ENCODE results near the gene SPTBN4.

Gene SPTBN4

GRCh38 chr19:40571005-40571318, 104.2 kb downstream of the SPTBN4 start:
- H3K4me3 ChIP-seq (ENCODE audit: low read depth, low read length), result no peak overlapping the region
- TF ChIP-seq, protein P1, sequence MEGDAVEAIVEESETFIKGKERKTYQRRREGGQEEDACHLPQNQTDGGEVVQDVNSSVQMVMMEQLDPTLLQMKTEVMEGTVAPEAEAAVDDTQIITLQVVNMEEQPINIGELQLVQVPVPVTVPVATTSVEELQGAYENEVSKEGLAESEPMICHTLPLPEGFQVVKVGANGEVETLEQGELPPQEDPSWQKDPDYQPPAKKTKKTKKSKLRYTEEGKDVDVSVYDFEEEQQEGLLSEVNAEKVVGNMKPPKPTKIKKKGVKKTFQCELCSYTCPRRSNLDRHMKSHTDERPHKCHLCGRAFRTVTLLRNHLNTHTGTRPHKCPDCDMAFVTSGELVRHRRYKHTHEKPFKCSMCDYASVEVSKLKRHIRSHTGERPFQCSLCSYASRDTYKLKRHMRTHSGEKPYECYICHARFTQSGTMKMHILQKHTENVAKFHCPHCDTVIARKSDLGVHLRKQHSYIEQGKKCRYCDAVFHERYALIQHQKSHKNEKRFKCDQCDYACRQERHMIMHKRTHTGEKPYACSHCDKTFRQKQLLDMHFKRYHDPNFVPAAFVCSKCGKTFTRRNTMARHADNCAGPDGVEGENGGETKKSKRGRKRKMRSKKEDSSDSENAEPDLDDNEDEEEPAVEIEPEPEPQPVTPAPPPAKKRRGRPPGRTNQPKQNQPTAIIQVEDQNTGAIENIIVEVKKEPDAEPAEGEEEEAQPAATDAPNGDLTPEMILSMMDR (IDR thresholded peaks at IDR 0.05; ENCODE audit: borderline replicate concordance, insufficient read depth, low read depth, low read length), result no peak

- TF ChIP-seq, protein P1 (IDR thresholded peaks at IDR 0.05; ENCODE audit: borderline replicate concordance, insufficient read depth, low read depth, low read length), result no peak
- no peak overlapping the region for H3K4me3 ChIP-seq (ENCODE audit: low read depth, low read length)
Measured at GRCh38 chr19:40571831-40572495, 105.2 kb downstream of the SPTBN4 start.

GRCh38 chr19:40575326-40575725, 108.5 kb downstream of the SPTBN4 start:
- no peak overlapping the region for H3K4me3 ChIP-seq (ENCODE audit: low read depth, low read length)
- TF ChIP-seq, protein P1 (IDR thresholded peaks at IDR 0.05; ENCODE audit: borderline replicate concordance, insufficient read depth, low read depth, low read length), result no peak

DNA sequence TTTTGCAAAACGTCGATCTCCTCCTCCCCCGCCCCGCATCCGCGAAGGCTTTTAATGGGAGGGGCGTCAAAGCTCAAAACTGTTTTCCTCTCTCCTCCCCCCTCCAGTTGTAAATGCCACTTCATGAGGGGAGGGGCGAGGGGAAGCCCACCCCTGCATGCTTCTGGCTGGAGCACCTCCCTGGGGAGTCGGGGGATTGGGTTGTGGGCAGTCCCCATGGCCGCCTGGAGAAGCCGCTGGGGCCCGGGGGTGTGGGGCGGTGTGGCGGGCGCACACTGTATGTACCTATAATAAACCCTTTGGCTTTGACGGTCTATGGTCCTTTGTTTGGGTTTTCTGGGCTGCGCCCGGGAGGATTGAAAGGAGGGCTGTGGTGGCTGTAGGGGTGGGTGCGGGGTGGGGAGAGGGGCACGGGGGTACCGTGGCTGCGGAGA, 109.4 kb downstream of the SPTBN4 start:
- H3K4me3 ChIP-seq (ENCODE audit: low read depth, low read length), result peak overlapping the region; percentile 85
- TF ChIP-seq, protein P1 (IDR thresholded peaks at IDR 0.05; ENCODE audit: borderline replicate concordance, insufficient read depth, low read depth, low read length), result no peak

- TF ChIP-seq, protein P1 (IDR thresholded peaks at IDR 0.05; ENCODE audit: borderline replicate concordance, insufficient read depth, low read depth, low read length), result no peak
- peak within 1 kb of the TSS; percentile 85 for H3K4me3 ChIP-seq (ENCODE audit: low read depth, low read length)
Measured at GRCh38 chr19:40576585-40577451, 110.0 kb downstream of the SPTBN4 start, which contains the start of gene SHKBP1. TSS of gene SHKBP1 (plus strand) at chr19:40576873. CDS start at chr19:40576900, 27 bp downstream.

GRCh38 chr19:40578442-40578908, 111.7 kb downstream of the SPTBN4 start:
- TF ChIP-seq, protein P1 (IDR thresholded peaks at IDR 0.05; ENCODE audit: borderline replicate concordance, insufficient read depth, low read depth, low read length), result no peak
- no peak overlapping the region for H3K4me3 ChIP-seq (ENCODE audit: low read depth, low read length)

Data from GM12875 (cell line).